ENCODE results near the gene COPB2. TPM values are rescaled to one million over a fixed set of nuclear protein-coding genes. Genes with fewer than 3 reads are reported as not detected.

The COPB2 gene
- total RNA-seq, 4 donors from 2014 or later = 46.1 to 63.6 (median 53.6) TPM

DNA sequence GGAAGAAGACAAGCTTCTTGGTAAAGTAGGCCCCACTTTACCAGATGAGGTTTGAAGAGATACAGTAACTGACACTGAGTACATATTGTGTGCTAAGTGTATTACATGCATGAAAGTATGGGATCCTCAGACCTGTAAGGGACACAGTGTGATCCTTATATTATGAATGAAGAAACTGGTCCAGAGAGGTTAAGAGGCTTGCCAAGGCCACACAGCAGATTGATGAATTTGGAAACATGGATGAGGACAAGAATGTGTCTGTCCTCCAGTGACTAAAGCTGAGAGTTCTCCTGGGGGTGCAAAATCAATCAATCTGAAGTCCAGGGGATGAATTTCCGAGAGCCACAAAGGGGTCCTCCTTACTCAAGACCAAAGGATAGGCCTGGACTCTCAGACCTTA lies 77.0 kb downstream of the COPB2 start:
- intact Hi-C loops (cut with DNase I; ENCODE audit: low total_unique reads) = no loop called here
- DNase-seq (ENCODE audit: low spot score in 2 of 2) = no peak
- TF ChIP-seq CTCF (IDR thresholded peaks at IDR 0.05) (no peak), POLR2A (IDR thresholded peaks at IDR 0.05) (no peak)
- H3K4me3 ChIP-seq (ENCODE audit: low read depth, poor library complexity, severe bottlenecking) = no peak overlapping the region
- 93 to 100% methylated on average over 1 of the region's 1 CpG for whole genome bisulfite sequencing, 2 donors

- TF ChIP-seq CTCF (IDR thresholded peaks at IDR 0.05) = no peak
- TF ChIP-seq POLR2A (IDR thresholded peaks at IDR 0.05) = no peak
- whole genome bisulfite sequencing, 2 donors = 76 to 82% methylated on average over 1 of the region's 1 CpG
- intact Hi-C loops (cut with DNase I; ENCODE audit: low total_unique reads) = no loop called here
Measured at GRCh38 chr3:139311557-139311956, 77.9 kb downstream of the COPB2 start.

GRCh38 chr3:139310474-139310933 lies 78.9 kb downstream of the COPB2 start:
- 62 to 65% methylated on average over 8 of the region's 8 CpGs for WGBS, 2 donors
- no peak overlapping the region for H3K4me3 ChIP-seq (ENCODE audit: low read depth, poor library complexity, severe bottlenecking)
- TF ChIP-seq POLR2A (IDR thresholded peaks at IDR 0.05) (no peak), CTCF (IDR thresholded peaks at IDR 0.05) (no peak)
- no peak for DNase-seq (ENCODE audit: low spot score in 2 of 2)
- intact Hi-C loops (cut with DNase I; ENCODE audit: low total_unique reads) = no loop called here

More at GRCh38 chr3:139311557-139311956, 77.9 kb downstream of the COPB2 start:
- DNase-seq (ENCODE audit: low spot score in 2 of 2) = no peak
- H3K4me3 ChIP-seq (ENCODE audit: low read depth, poor library complexity, severe bottlenecking) = no peak overlapping the region

DNA sequence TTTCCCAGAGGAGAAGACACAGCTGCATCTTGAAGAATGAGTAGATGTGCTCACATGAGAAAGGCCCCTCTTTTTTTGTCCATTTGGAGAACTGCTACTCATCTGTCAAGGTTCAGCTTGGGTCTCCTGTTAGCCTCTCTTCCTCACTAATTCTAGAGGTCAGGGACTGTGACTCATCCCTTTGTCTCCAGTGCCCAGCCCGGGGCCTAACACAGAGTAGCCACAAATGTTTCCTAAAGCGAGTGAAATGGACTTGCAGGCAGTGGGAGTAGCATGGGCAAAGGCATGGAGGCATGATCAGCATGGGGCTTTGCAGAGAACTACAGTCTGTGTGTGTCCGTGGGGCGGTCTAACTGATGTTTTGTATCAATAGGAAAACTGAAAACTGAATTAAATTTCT lies 79.6 kb downstream of the COPB2 start:
- no peak overlapping the region for H3K4me3 ChIP-seq (ENCODE audit: low read depth, poor library complexity, severe bottlenecking)
- 71 to 79% methylated on average over 4 of the region's 4 CpGs for WGBS, 2 donors
- TF ChIP-seq CTCF (IDR thresholded peaks at IDR 0.05) (no peak), POLR2A (IDR thresholded peaks at IDR 0.05) (no peak)
- no peak for DNase-seq (ENCODE audit: low spot score in 2 of 2)
- intact Hi-C loops (cut with DNase I; ENCODE audit: low total_unique reads) = no loop called here

DNA sequence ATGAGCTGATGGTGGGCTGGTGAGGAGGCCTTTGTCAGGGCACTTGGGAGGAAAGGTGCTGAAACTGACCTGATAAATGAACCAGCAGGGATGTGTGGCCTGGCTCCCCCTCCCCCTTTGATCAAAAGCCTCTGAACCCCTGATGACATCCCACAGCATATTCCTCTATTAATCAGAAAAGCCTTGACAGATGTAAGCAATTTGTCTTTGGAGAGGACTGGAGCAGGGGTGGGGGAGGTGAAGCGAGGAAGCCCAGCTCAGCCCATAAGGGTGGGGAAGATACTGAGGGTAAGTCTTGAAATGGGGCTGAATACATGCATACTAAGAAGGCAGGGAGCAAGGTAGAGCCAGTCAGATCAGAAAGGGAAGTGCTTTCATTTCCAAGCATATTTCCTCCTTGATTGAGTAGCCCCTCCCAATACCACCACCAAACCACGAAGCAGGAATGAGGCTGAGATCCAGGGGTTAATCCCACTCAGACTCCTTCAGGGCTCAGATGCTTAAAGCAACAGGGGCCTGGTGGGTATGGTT lies 80.3 kb downstream of the COPB2 start:
- no peak overlapping the region for H3K4me3 ChIP-seq (ENCODE audit: low read depth, poor library complexity, severe bottlenecking)
- intact Hi-C loops (cut with DNase I; ENCODE audit: low total_unique reads) = no loop called here
- WGBS, 2 donors = 38 to 53% methylated on average over 2 of the region's 2 CpGs

More for the DNA sequence above, 80.3 kb downstream of the COPB2 start:
- no peak for DNase-seq (ENCODE audit: low spot score in 2 of 2)
- TF ChIP-seq CTCF (IDR thresholded peaks at IDR 0.05) = no peak
- TF ChIP-seq POLR2A (IDR thresholded peaks at IDR 0.05) = no peak
